Right atrium auricular region (tissue), 2 donors: ENCODE results near the gene CORIN. TPM values are rescaled to one million over a fixed set of nuclear protein-coding genes. Genes with fewer than 3 reads are reported as not detected.

Experiments
- DNase-seq: peaks from one replicate; pipeline ENCODE4 v3.0.0-alpha.2; 2019; ENCODE audit warnings: low spot score
- H3K27ac ChIP-seq, 2 donors: fragments of 200-600 bp; sonication (generic); 1 replicate in 1 of 2; 2 replicates in 1 of 2; pipeline ENCODE4 v1.5.1; 2016 to 2019
- H3K27me3 ChIP-seq, 2 donors: fragments of 200-600 bp; sonication (generic); one replicate each; pipeline versions ENCODE4 v1.5.1 to v1.6.0; 2017 to 2019
- H3K36me3 ChIP-seq: fragments of 200-600 bp; sonication (generic); one replicate; pipeline ENCODE4 v1.5.1; 2016
- H3K4me1 ChIP-seq, 2 donors: fragments of 200-600 bp; sonication (generic); one replicate each; pipeline versions ENCODE4 v1.5.1 to v1.6.0; 2017 to 2019
- H3K4me3 ChIP-seq, 2 donors: fragments of 200-600 bp; sonication (generic); 1 replicate in 1 of 2; 2 replicates in 1 of 2; pipeline ENCODE4 v1.5.1; 2017 to 2019; ENCODE audit warnings: mild to moderate bottlenecking in 1 of 2, moderate library complexity in 1 of 2
- H3K9me3 ChIP-seq, 2 donors: fragments of 200-600 bp; sonication (generic); one replicate each; pipeline ENCODE4 v1.5.1; 2019
- total RNA-seq, 2 donors: library from RNA; depleted of rRNA; stranded (reverse); fragments of >200 nt; gene quantifications; one replicate each; pipeline ENCODE4 v1.1.0, GENCODE V29; 2016
- TF ChIP-seq, protein P1 (sequence below), 2 donors: fragments of 200-600 bp; sonication (generic); IDR thresholded peaks; one replicate each; pipeline ENCODE4 v1.5.1; 2019; ENCODE audit warnings: antibody characterized with exemption in 2 of 2

Gene CORIN
- total RNA-seq, 2 donors from 2014 or later: 42.3 to 180 TPM

DNA sequence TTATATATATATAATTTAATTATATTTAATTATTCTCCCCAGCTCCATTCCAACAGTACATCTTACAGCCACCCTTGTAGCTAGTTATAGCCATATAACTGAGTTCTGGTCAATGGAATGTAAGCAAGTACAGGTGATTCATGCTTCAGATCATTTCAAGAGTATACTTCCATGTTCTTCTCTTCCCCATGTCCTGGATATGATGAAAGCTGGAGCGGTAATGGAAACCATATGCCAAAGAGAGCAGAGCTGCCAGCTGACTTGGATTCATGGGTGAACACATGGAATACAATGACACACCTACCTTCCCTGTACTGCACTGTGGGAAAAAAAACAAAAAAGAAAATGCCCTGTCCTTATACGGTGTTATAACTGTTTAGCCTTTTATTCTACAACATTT, 17.5 kb upstream of the CORIN start:
- Histone ChIP-seq H3K9me3 (no peaks in the 10 kb centered on the region), H3K4me1 (peaks cover 0 to 13% of the 10 kb centered on the region in 2 donors), H3K27ac (peak overlapping the region in 1 of 2 donors; percentile 60), H3K36me3 (no peaks in the 10 kb centered on the region), H3K4me3 (no peak overlapping the region), H3K27me3 (no peaks in the 10 kb centered on the region)
- TF ChIP-seq, protein P1, sequence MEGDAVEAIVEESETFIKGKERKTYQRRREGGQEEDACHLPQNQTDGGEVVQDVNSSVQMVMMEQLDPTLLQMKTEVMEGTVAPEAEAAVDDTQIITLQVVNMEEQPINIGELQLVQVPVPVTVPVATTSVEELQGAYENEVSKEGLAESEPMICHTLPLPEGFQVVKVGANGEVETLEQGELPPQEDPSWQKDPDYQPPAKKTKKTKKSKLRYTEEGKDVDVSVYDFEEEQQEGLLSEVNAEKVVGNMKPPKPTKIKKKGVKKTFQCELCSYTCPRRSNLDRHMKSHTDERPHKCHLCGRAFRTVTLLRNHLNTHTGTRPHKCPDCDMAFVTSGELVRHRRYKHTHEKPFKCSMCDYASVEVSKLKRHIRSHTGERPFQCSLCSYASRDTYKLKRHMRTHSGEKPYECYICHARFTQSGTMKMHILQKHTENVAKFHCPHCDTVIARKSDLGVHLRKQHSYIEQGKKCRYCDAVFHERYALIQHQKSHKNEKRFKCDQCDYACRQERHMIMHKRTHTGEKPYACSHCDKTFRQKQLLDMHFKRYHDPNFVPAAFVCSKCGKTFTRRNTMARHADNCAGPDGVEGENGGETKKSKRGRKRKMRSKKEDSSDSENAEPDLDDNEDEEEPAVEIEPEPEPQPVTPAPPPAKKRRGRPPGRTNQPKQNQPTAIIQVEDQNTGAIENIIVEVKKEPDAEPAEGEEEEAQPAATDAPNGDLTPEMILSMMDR (IDR thresholded peaks at IDR 0.05): no peak
- no peak for DNase-seq

DNA sequence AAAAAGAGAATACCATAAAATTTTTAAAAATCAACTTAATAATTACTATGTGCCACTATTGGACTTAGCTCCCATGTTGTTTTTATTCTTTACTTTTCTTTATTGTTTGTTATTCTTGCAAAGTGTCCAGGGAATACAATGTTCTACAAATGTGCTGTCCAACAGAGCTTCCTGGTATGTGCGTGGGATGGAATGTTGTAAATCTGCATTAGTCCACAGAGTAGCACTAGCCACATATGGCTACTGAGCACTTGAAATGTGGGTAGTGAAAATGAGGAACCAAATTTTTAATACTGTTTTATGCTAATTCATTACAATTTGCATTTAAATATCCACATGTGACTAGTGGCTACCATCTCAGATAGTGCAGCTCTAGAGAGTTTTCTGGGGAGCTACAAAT, 14.3 kb upstream of the CORIN start:
- Histone ChIP-seq H3K4me3 (no peak overlapping the region), H3K27me3 (no peaks in the 10 kb centered on the region), H3K4me1 (peaks cover 0 to 13% of the 10 kb centered on the region in 2 donors), H3K9me3 (no peaks in the 10 kb centered on the region), H3K36me3 (no peaks in the 10 kb centered on the region), H3K27ac (peak overlapping the region in 1 of 2 donors; percentile 53)
- DNase-seq: no peak
- TF ChIP-seq, protein P1 (IDR thresholded peaks at IDR 0.05): no peak

DNA sequence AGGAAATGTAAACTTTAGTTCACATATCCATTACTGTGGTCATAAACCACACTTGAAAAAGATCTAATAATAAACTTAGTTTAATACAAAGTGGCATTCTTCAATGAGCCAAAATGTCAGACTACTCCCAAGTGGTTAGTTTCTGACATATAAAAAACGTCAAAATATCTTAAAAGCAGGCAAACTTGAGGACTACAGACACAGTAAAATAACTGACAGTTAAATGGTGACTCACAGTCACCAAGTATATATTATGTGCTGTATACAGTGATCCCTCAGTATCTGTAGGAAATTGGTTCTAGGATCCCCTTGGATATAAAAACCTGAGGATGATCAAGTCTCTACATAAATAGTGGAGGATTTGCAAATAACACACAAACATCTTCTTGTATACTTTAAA, 11.6 kb upstream of the CORIN start:
- TF ChIP-seq, protein P1 (IDR thresholded peaks at IDR 0.05): no peak
- peaks cover 0 to 13% of the 10 kb centered on the region in 2 donors for H3K4me1 ChIP-seq
- DNase-seq: no peak
- peak overlapping the region in 1 of 2 donors; percentile 53 for H3K27ac ChIP-seq
- H3K9me3 ChIP-seq: no peaks in the 10 kb centered on the region
- no peaks in the 10 kb centered on the region for H3K27me3 ChIP-seq
- H3K4me3 ChIP-seq: no peak overlapping the region
- H3K36me3 ChIP-seq: peaks cover 2% of the 10 kb centered on the region

DNA sequence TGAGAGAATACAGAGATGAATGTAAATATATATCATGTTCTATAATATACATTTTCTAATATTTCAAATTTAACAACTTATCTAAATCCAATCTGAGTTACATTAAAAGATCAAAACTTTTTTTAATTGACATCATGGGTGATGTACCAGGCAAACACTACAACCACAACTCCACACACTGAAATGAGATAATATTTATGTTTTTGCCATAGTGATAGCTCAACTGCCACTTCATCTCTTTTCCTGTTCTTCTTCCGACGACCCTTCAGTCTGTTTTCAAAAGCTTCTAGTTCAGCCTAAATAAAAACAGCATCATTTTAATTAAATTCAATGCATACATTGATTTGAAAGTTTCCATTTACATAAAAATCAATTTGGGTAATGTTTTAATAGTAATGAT, 10.2 kb upstream of the CORIN start:
- DNase-seq: no peak
- H3K9me3 ChIP-seq: no peaks in the 10 kb centered on the region
- peaks cover 11% of the 10 kb centered on the region for H3K36me3 ChIP-seq
- H3K27ac ChIP-seq: peak overlapping the region in 1 of 2 donors; percentile 53
- H3K27me3 ChIP-seq: no peaks in the 10 kb centered on the region
- peaks cover 0 to 13% of the 10 kb centered on the region in 2 donors for H3K4me1 ChIP-seq
- H3K4me3 ChIP-seq: no peak overlapping the region
- TF ChIP-seq, protein P1 (IDR thresholded peaks at IDR 0.05): no peak

DNA sequence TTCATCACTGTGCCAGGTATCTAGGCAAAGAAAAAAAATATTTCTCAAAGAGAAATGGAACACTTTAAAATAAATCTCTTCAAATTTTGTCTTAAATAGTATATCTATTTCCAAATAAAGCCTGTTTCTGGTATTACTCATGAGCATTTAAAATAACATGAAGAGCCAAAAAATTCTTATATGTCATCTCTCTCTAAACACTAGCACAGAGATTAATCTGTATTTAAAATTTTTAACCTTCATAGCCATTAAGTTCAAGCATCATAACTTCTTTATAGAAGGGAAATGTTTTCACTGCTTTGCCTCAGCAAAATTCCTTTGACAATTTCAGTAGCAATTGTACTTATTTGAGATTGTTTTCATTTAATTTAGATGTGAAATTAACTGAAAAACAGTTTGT, 5.1 kb upstream of the CORIN start:
- peaks cover 11% of the 10 kb centered on the region for H3K36me3 ChIP-seq
- H3K27ac ChIP-seq: no peak overlapping the region
- H3K27me3 ChIP-seq: no peaks in the 10 kb centered on the region
- TF ChIP-seq, protein P1 (IDR thresholded peaks at IDR 0.05): no peak
- no peaks in the 10 kb centered on the region for H3K9me3 ChIP-seq
- no peak overlapping the region for H3K4me3 ChIP-seq
- H3K4me1 ChIP-seq: peaks cover 0 to 16% of the 10 kb centered on the region in 2 donors
- no peak for DNase-seq

DNA sequence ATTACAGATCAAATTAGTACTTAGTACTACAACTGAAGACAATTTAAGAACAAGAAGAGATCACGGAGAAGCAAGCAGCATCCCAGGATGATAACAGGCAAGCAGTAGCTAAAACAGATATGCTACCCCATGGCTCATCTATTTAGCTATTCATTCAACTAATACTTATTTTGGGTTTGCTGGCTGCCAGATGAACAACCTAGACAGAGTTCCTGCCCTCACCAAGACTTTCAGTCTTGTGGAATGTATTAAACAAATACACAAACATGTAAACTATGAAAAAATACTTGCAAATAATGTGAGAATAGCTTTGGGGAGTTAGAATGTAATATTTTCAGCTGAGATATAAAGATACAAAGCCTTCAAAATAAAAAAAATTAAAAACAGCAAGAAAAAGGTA, 2.4 kb upstream of the CORIN start:
- Histone ChIP-seq H3K27ac (peak overlapping the region in 1 of 2 donors; percentile 85), H3K27me3 (no peaks in the 10 kb centered on the region), H3K4me1 (peaks cover 0 to 38% of the 10 kb centered on the region in 2 donors), H3K9me3 (no peaks in the 10 kb centered on the region), H3K4me3 (no peak overlapping the region), H3K36me3 (peaks cover 11% of the 10 kb centered on the region)
- TF ChIP-seq, protein P1 (IDR thresholded peaks at IDR 0.05): no peak
- no peak for DNase-seq
